HG02938 (cell line): ENCODE measurements around the gene BRAP.
"Not testable (repeated sequence)": the region's sequence is repeated elsewhere in the genome, so short reads cannot be mapped to it uniquely, and the experiment has no call there.

Source experiments
- ATAC-seq: cut with Tn5 transposase; IDR thresholded peaks from one replicate; pipeline ENCODE4 v1.9.1; 2021; ENCODE audit warnings: mild to moderate bottlenecking, moderate library complexity; ENCODE audit not compliant: unreplicated experiment

Gene BRAP

DNA sequence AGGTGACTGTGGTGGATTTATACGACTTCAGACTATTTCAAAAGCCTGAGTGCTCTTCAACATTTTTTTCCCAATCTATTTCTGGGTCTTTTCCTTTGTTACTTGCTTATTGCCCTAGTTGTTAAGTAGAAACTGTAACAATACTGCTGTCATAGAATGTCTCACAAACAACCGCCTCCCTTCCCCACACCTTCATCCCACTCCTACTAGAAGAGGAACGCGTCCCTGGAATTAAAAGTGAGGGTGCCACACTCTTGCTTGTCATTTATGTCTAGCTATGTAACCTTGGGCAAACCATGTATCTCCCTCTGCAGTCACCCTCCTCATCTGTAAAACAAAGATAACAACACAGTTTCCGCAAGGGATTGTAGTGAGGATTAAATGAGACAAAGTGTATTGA, 8.6 kb downstream of the BRAP start:
- no peak for ATAC-seq

DNA sequence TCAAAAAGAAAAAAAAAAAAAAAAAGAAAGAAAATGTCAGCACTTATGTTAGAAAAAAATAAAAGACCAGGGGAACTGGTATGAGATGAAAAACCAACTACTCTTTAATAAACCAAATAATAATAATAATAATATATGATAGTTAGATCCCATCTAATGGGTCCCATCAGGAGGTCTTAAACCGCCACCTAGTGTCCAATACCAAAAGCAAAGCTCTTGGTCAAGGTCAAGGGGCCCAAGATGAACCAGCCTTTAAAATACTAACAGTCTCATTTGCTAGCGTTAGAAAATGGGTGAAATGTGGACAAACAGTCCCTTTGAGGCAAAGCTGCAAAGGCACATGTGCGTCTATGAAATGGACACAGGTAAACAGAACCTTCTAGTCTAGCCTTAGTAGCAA, 12.3 kb downstream of the BRAP start:
- no peak for ATAC-seq

DNA sequence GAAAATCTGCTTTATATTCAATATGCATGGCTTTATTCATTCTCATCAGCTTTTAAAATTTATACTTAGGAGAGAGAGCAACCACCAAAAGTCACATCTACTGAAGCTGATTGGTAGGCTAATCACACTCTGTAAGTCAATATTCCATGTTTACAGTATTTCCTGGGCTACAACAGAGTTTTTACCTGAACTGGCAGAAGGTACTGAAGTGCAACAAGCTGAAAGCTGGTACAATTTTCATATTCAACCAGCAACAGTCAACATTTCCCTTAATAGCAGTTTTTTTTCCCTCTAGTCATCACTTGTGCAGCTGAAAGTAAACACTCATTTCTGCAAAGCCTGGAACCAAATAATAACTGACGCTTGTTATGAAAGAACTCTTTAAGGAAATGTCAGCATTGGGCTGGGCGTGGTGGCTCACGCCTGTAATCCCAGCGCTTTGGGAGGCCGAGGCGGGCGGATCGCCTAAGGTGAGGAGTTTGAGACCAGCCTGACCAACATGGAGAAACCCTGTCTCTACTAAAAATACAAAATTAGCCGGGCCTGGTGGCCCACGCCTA, 12.9 kb downstream of the BRAP start:
- ATAC-seq, result no peak

DNA sequence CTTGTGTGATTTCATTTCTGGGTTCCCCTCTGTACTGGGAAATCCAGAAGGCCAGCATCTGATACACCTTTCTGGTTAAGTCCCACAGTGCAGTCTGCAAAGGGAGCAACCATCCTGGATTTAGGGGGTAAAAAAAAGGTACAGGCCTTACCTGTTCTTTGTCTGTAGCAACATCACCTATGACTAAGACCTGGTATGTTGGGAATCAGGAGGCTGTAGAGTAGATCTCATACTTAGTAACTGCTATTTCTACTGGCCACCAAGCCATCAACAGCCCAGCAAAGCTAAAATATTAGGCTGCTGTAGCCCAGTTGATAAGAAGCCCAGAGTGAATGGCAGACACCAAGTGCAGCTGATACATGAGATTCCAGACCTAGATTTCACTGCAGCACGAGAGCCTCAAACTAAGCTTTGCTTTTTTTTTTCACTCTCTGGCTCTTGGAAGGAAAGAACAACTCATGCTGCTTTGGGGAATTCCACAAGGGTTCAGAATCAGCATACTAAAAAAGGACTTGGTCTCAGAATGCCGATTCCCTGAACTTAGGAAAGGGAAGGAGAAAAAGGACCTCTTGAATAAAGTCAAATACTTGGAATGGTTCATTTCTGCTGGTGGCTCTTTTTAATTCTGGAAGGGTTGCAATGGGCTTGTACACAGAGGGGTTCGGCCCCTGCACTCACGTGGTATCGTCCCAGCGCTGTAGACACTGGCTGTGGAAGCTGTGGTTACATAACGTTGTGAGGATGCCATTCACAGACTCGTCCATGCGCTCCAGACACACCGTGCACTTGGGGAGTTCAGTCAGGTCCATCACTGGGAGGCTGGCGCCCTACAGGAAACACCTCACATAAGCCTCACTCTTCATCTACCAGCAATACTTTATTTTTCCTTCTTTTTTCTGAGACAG, 20.5 kb downstream of the BRAP start:
- no peak for ATAC-seq

DNA sequence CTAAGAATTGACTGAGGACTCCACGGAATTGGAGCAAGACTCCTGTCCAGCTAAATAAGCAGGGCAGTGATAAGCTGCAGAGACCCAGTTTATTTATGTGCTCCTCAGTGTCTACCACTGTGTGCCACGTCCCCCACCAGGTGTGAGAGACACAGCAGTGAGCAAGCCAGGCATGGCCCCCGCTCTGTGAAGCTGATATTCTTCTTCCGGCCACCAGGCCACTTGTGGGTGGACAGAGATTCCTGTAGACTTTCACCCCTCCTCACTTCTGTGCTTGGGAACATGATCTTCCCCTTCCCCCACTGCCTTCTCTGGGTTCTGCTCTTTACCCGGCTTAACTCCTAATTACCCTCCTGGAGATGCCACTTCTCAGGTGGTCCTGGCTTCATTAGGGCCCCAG, 21.3 kb downstream of the BRAP start:
- ATAC-seq, result no peak

DNA sequence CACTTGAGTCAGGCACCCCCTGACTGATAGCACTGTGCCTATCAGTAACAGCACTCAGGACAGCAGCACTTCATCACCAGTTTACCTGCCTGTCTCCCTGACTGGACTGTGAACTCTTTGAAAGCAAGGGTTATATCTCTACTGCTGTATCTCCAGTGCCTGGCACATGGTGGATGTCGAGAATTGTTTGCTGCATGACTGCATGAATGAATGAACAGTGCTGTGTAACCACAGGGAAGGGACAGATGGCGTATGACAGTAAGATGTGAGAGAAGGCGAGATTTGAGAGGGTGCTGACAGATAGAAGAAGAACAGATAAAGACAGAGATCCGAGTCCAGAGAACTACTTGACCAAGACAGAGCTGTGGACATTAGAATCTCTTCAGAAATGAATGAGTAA, 29.7 kb downstream of the BRAP start:
- no peak for ATAC-seq

DNA sequence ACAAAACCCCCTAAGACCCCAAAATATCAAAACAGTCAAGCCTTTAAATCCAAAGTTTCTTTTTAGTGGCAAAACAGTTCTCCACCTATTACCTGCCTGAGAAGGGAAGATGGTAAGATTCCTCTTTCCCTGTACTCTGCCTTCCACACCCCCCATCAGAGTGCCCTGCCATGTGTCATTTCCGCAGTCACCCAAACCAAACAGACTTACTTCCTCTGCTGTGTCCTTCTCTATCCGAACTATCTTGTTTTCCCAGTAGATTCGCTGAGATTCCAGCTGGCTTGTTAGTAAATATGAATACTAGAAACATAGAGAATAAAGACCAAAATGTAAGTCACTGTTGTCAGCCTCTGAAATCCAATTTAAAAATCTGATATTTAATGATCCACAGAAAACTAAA, 30.4 kb downstream of the BRAP start:
- no peak for ATAC-seq

DNA sequence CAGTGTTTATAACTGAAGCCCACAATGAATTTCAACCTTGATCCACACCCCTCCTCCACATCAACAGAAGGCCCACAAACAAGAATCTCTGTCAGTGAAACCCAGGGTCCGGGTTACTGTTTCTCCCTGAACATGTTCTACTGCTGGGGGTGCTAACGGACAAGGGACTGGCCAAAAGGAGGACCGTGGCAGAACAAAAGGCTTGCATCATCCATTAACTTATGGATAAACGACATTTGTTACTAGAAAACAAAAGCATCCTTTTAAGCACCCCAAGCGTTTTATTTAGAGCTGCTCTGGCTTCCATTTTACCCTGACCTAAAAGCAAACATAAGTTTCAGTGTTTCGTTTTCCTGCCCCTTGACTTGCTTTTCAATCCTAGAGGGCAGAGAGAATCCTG, 32.2 kb downstream of the BRAP start:
- no peak for ATAC-seq

DNA sequence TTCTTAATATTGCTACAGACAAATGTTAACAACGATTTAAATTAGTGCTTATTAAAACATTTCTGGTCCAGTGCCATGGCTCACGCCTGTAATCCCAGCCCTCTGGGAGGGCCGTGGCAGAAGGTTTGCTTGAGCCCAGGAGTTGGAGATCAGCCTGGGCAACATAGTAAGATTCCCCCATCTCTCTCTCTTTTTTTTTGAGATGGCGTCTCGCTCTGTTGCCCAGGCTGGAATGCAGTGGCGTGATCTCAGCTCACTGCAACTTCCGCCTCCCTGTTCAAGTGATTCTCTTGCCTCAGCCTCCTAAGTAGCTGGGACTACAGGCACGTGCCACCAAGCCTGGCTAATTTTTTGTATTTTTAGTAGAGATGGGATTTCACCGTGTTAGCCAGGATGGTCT, 33.2 kb downstream of the BRAP start:
- ATAC-seq, result not testable (repeated sequence)

DNA sequence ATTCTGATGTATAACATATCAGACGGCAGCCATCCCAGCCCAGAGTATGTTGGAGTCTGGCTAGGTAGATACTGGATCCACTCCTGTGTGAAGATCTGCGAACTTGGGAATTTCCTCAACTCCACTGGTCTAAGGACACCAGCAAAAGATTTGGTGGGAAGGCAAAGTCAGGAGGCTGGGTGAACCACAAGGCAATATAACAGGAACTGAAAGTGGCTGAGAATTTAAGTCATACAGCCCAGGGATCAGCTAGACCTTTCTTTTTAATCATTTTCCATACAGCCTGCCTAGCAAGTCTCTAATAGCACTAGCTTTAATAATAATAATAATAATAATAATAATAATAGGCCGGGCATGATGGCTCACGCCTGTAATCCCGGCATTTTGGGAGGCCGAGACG, 34.8 kb downstream of the BRAP start:
- ATAC-seq, result no peak

DNA sequence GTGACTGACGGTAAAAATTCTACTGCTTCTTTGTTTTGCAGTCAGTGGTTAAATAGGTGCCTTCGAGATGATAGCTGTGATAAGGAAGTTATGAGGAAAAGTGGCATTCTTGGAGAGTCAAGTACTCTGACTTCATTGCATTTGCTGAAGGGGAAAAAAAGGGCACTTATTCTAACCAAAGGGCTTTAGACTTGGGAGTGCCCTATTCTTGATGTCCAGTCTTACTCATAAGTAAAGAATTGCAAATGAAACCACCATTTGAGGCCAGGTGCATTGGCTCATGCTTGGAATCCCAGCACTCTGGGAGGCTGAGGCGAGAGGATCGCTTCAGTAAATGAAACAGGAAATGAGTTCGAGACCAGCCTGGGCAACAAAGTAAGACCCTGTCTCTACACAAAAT, 40.3 kb downstream of the BRAP start:
- ATAC-seq, result no peak

DNA sequence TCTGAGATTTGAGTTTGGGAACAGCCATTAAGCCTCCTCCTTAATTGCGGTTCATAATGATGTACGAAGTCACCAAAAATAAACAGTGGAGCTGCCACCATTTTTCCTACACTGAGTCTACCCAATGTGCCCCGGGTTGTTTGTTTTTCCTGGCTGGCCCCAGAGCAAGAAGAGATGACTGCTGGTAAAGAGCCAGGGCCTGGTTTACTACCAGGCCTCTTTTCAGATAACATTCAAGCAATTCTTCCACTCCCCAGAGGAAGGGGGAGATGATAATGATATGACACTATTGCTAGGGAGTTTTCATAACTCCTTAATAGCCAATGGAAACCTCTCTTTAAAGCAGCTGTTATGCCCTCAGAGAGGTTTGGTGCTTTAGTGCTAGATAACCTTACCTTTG, 42.3 kb downstream of the BRAP start:
- ATAC-seq, result no peak

DNA sequence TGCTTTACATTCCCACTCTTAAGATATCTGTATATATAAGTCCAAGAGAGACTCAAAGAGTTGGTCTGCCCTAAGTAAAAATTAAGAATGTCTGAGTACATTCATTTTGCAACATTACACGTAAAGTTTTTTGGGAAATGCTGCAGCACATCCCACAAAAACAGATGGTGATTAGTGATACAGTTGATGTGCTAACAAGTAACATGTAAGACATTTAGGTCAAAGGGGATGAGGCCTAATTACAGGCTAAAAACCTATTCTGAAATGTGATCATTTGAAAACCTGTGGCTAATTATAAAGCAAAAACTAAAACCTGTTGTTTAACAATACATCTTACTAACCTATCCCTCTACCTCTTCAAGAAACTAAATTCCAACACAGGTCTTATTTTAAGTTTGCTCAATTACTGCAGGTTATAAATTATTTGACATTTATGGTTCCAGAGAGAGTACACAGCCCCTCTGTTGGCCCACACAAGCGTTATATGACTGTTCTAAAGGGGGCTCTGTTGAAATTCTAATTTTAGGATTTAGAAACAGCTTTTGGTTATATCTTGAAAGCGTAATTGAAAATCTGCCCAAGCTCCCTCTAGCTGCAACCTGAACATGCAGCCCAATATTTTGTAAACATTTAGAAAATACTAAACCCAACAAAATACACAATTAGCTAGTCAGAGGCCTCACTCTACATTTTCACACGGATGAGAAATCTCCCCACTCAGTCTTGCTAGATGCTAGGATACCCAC, 42.9 kb downstream of the BRAP start:
- no peak for ATAC-seq

DNA sequence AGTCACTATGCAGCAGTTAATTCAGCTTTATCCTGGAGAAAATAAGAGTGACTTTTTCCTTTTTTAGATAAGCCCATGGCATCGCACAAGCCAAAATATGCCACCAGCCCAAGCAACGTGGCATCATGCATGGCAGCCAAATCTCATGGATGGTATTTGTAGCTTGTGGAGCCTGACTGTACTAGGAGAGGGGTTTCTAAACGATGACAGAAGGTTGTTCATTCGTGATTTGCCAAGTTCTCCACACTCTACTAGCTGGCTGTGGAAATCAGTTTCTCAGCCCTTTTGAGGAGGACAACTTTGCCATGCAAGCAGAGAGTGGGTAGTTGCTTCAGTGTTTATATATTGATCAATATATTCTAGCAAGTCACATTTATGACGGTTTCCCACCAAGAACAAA, 45.2 kb downstream of the BRAP start:
- ATAC-seq, result no peak

DNA sequence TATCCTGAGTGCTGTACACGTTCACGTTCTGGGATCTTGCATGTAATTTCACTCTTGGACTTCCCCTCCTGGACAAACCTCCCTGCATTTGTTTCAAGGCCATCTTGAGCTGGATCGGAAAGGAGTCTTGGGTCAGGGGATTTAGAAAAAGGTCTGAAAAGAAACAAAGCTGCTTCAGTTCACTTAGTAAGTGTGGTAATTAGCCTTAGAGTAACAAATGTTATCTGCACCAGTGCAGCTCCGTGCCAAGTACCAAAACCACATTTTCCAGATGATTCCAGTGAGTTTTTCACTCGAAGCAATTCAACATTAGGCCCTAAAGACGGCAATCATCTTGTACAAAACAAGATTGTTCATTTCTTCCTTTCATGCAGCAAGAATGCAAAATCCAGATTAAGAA, 47.2 kb downstream of the BRAP start:
- ATAC-seq, result no peak

DNA sequence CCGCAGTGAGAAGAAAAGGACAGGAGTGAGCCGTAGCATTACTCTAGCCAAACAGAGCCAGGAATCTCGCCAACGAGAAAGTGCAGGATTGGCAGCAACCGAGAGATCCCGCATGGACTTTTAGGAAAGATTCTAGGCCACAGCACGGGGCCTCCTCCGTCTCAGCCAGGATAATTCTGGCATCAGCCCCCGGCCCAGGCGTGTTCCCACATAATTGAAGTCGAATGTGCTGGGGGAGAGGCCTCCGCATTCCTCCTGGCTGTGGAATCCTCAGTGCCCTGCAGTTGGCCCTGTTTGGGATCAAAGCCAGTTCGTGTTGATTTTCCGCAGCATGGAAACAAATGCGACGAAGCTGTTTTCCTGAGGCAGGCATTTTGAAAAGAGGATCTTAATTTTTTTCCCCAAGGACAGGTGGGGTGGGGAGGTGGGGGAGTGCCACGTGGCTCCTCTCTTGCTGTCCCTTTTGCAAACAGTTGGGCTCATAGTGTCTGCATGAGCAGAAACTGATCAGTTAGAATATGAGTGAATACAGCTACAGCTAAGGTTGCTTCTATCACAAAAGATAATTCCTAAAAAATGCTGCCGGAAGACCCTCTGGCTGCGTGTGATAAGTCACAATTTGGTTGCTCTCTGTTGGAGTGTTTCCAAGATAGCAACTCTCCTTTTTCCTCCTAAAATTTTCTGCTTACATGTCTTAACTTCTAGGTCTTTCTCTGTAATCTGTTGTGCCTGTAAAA, 49.4 kb downstream of the BRAP start:
- no peak for ATAC-seq

DNA sequence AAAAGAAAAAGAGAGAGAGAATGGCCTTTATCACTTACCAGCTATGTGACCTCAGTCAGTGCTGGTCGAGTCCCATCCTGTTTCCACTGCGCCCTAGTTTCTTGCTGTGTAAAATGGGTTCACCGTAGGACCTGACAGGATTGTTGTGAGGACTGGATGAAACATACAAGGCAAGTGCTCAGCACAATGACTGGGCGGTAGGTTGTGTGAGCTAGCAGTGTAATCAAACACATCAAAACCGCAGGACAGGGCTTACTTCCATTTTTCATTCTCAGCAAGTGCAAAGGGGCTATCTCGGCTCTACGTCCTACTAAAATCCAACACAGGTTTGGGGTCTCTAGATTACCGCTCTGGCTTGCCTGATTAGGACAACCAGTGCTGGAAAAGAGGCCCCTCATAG, 50.2 kb downstream of the BRAP start:
- no peak for ATAC-seq

DNA sequence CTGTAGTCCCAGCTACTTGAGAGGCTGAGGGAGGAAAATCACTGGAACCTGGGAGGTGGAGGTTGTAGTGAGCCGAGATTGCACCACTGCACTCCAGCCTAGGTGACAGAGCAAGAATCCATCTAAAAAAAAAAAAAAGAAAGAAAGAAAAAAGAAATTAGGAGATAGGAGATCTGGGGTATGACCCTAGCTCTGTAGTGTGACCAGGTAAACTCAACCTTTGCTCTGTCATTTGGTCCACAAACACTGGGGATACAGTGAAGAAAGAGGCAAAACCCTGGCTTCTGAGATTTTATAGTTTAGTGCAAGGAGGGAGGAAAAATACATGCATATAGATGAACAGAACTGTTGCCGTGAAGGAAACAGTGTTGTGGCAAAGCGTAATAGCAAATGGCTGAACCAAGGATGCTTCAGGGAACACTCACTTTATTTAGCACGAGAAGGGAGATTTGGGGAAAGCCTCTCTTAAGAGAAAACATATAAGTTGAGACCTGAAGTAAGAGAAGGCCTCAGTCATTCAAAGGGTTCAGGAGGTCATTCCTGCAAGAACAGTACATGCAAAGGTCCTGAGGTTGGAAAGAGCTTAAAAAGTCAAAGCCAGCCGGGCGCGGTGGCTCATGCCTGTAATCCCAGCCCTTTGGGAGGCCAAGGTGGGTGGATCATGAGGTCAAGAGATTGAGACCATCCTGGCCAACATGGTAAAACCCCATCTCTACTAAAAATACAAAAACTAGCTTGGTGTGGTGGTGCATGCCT, 57.1 kb downstream of the BRAP start:
- ATAC-seq, result no peak

DNA sequence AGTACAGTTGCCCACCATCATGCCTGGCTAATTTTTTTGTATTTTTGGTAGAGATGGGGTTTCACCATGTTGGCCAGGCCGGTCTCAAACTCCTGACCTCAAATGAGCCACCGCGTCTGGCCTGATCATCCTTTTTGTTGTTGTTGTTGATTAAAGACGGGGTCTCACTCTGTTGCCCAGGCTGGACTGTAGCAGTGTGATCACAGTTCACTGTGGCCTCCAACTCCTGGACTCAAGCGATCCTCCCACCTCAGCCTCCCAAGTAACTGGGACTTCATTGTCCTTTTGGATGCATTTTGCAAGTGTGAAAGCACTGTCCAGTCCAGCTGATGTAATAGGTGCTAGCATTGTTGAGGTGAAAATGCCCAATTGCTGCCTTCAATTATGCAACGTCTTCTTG, 59.5 kb downstream of the BRAP start:
- ATAC-seq, result no peak

DNA sequence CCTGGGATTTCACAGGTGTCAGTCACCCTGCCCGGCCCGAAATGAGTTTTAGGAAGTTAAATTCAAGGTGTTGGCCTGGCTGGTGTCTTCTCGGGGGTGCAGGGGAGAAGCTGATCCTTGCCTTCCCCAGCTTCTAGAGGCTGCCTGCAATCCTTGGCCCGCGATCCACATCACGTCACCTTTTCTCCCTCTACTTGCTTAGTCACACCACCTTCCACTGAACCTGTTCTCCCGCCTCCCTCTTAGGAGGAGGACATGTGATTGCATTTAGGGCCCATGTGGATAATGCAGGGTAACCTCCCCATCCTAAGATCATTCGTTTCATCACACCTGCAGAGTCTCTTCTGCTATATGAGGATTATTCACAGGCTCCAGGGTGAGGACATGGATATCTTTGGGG, 61.2 kb downstream of the BRAP start:
- ATAC-seq, result no peak

DNA sequence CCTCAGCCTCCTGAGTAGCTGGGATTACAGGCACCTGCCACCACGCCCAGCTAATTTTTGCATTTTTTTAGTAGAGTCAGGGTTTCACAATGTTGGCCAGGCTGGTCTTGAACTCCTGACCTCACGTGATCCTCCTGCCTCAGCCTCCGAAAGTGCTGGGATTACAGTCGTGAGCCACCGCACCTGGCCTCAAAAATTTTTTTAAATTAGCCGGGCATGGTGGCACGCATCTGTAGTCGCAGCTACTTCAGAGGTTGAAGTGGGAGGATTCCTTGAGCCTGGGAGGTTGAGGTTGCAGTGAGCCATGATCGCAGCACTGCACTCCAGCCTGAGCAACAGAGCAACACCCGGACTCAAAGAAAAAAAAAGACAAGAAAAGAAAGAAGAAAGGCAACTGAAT, 67.9 kb downstream of the BRAP start:
- not testable (repeated sequence) for ATAC-seq
